NCI-H1417 treated with DMSO at 0.1 percent for 48 hours (cell line): ENCODE results near the gene TTC36.
"Not testable (repeated sequence)": the region's sequence is repeated elsewhere in the genome, so short reads cannot be mapped to it uniquely, and the experiment has no call there.

Experiments
- DNase-seq: peaks from one replicate; lab custom pipeline; 2025; lab: John Stamatoyannopoulos, UW

TTC36 gene

GRCh38 chr11:118527109-118527508 is at the start of gene TTC36:
Gene TTC36, plus strand, starts transcription at chr11:118527474. Its CDS starts 21 bp downstream, at chr11:118527495.
- no peak for DNase-seq

GRCh38 chr11:118481238-118481637 is 46.0 kb upstream of the TTC36 start:
- DNase-seq = not testable (repeated sequence)

- no peak for DNase-seq
Measured at GRCh38 chr11:118484405-118484804, 42.9 kb upstream of the TTC36 start.

DNA sequence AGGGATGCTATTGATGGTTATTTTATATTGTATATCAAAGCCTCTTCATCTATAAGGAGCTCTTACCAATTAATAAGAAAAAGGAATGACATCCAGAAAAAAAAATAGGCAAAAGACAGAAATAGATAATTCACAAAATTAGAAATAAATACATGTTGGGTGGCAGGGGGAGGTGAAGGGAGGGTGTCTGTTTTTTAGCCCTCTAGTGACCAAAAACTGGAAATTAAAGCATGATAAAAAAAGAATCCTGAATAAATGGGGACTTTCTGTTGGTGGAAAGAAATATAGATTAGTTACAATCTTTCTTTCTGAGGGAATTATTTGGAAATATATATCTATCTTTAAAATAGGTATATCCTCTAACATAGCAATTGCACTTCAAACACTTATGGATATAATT is 42.0 kb upstream of the TTC36 start:
- DNase-seq = no peak

DNA sequence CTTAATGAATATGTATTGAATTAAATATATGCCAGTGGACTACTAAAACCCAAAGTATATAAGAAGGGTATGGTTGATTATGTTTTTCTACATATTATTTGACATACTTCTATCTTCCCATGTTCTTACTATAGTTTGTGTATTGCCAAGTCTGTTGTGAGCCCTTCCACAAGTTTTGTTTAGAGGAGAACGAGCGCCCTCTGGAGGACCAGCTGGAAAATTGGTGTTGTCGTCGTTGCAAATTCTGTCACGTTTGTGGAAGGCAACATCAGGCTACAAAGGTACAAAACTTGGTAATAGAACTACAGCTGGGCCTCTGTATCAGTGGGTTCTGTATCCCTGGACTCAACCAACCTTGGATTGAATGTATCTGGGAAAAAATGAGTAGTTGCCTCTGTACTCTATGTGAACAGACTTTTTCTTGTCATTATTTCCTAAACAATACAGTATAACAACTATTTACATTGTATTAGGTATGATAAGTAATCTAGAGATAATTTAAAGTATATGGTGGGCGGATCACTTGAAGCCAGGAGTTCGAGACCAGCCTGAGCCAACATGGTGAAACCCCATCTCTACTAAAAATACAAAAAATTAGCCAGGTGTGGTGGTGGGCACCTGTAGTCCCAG is 38.7 kb upstream of the TTC36 start:
- peak; percentile 51 for DNase-seq

DNA sequence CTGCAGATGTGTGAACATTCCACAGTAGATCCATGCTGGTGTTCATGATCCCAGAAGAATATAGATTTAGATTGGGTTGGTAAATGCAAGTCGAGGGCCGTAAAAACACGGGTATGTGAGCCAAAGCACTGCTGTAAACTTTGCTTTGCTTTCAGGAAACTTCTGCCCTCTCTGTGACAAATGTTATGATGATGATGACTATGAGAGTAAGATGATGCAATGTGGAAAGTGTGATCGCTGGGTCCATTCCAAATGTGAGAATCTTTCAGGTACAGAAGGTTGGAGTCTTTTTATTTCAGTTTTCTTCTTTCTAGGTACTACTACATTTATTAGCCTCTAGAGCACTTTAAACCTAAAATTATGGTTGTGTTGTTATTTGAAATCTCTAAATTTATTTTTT is 36.2 kb upstream of the TTC36 start:
- no peak for DNase-seq

- DNase-seq = no peak
Measured at GRCh38 chr11:118497831-118498230, 29.4 kb upstream of the TTC36 start.

GRCh38 chr11:118503216-118503615 is 24.1 kb upstream of the TTC36 start:
- DNase-seq = no peak

GRCh38 chr11:118511601-118512000 is 15.7 kb upstream of the TTC36 start:
- DNase-seq = no peak

- DNase-seq = no peak
Measured at GRCh38 chr11:118514103-118514502, 13.2 kb upstream of the TTC36 start.

DNA sequence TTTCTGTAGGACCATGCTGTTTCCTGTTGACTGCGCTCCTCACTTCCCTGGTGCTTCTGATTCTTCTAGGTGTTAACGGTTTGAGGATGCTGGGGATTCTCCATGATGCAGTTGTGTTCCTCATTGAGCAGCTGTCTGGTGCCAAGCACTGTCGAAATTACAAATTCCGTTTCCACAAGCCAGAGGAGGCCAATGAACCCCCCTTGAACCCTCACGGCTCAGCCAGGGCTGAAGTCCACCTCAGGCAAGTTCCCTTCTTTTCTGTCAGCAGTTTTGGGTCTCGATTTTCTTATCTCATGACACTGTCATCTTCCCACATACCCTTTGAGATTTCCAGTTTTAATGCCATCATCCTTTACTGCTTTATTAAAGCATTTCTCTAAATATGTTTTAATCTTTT is 7.7 kb upstream of the TTC36 start:
- DNase-seq = no peak

DNA sequence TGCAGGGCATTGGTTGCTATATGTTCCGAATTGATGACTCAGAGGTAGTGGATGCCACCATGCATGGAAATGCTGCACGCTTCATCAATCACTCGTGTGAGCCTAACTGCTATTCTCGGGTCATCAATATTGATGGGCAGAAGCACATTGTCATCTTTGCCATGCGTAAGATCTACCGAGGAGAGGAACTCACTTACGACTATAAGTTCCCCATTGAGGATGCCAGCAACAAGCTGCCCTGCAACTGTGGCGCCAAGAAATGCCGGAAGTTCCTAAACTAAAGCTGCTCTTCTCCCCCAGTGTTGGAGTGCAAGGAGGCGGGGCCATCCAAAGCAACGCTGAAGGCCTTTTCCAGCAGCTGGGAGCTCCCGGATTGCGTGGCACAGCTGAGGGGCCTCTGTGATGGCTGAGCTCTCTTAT is 5.4 kb upstream of the TTC36 start:
- DNase-seq = no peak

DNA sequence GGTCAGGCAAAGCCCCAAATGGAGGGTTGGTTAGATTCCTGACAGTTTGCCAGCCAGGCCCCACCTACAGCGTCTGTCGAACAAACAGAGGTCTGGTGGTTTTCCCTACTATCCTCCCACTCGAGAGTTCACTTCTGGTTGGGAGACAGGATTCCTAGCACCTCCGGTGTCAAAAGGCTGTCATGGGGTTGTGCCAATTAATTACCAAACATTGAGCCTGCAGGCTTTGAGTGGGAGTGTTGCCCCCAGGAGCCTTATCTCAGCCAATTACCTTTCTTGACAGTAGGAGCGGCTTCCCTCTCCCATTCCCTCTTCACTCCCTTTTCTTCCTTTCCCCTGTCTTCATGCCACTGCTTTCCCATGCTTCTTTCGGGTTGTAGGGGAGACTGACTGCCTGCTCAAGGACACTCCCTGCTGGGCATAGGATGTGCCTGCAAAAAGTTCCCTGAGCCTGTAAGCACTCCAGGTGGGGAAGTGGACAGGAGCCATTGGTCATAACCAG is 4.7 kb upstream of the TTC36 start:
- no peak for DNase-seq

- no peak for DNase-seq
Measured at GRCh38 chr11:118524356-118524755, 2.9 kb upstream of the TTC36 start.

DNA sequence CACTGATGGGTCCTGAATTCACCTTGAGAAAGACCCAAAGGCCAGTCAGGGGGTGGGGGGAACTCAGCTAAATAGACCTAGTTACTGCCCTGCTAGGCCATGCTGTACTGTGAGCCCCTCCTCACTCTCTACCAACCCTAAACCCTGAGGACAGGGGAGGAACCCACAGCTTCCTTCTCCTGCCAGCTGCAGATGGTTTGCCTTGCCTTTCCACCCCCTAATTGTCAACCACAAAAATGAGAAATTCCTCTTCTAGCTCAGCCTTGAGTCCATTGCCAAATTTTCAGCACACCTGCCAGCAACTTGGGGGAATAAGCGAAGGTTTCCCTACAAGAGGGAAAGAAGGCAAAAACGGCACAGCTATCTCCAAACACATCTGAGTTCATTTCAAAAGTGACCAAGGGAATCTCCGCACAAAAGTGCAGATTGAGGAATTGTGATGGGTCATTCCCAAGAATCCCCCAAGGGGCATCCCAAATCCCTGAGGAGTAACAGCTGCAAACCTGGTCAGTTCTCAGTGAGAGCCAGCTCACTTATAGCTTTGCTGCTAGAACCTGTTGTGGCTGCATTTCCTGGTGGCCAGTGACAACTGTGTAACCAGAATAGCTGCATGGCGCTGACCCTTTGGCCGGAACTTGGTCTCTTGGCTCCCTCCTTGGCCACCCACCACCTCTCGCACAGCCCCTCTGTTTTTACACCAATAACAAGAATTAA is 2.4 kb upstream of the TTC36 start:
- no peak for DNase-seq

- no peak for DNase-seq
Measured at GRCh38 chr11:118526688-118527087, 586 bp upstream of the TTC36 start.

DNA sequence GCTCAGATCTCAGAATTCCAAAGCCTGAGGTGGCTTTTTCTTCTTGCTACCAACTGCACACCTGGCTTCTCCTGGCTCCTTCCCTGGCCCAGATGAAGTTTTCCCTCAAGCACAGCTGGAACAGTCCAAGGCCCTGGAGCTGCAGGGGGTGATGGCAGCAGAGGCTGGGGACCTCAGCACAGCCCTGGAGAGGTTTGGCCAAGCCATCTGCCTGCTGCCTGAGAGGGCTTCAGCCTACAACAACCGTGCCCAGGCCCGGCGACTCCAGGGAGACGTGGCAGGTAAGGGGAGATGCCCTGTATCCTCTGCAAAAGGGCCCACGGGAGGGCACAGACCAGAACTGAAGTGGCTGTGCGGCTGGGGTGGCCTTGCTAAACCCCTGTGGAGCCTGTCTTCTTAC is 1.2 kb downstream of the TTC36 start:
- no peak for DNase-seq

GRCh38 chr11:118529584-118530175 is 2.4 kb downstream of the TTC36 start:
- DNase-seq = no peak

GRCh38 chr11:118530180-118530682 is 3.0 kb downstream of the TTC36 start:
- DNase-seq = peak; percentile 41

DNA sequence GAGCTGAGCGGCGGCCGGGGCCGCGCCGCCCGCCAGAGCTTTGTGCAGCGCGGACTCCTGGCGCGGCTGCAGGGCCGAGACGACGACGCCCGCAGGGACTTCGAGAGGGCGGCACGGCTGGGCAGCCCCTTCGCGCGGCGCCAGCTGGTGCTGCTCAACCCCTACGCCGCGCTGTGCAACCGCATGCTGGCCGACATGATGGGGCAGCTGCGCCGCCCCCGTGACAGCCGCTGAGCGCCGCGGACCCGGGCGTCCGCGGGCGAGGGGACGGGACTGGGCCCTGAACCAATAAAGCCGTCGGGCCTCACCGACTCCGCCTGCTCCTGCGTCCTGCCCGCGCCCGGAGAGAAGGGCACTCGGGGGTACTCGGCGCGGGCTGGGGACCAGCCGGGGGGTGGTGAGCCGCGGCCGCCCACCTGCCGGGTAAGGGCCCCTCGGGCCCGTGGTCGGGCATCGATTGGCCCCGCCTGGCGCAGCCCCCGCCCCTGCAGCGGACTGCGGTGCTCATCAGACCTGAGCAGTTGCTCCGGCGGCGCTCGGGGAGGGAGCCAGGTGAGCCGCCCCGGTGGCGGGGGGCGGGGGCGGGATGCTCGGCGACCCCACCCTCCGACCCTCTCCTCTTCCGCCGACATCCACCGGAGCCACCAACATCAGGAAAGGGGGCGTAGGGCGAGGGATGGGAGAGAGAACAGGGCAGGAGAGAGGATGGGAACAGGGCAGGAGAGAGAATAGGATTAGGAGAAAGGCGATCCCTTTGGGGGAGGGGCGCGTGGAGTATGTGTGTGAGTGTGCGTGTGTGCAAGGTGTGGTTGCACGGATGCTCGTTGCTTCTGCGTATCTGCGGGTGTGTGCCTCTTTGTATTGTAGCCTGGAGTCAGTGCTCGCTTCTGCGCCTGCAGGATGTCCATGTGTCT is 3.7 kb downstream of the TTC36 start, which contains the start of gene TMEM25:
Gene TMEM25, plus strand, starts transcription at position 510 of the 914 bp plus-strand sequence. CDS start 610 bp downstream, outside the sequence.
- no peak for DNase-seq

DNA sequence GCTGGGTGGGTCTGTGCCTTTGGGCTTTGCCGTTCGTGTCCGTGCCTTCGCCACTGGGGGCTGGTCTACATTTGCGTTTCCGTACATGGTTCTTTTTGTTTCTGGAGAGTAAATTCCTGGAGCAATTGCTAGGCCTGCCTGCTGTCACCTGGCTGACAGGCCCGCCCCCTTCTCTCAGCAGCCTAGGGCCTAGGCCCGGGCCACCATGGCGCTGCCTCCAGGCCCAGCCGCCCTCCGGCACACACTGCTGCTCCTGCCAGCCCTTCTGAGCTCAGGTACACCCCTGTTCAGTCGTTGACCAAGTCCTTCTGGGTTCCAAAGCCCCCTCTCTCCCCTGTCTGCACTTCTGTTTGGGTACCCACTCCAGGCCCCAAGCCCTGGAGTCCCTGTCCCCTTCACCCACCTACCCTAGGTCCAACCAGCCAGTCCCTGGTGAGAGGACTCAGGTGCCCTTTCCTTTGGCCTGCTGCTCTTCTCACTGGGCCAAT is 4.4 kb downstream of the TTC36 start:
- no peak for DNase-seq

DNA sequence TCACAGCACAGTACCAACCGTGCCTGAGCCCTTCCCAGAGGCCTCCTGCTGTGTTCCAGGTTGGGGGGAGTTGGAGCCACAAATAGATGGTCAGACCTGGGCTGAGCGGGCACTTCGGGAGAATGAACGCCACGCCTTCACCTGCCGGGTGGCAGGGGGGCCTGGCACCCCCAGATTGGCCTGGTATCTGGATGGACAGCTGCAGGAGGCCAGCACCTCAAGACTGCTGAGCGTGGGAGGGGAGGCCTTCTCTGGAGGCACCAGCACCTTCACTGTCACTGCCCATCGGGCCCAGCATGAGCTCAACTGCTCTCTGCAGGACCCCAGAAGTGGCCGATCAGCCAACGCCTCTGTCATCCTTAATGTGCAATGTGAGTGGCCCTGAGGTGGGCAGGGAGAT is 4.8 kb downstream of the TTC36 start:
- DNase-seq = no peak
